ENCODE results near the gene FGFR2. TPM values are rescaled to one million over a fixed set of nuclear protein-coding genes. Genes with fewer than 3 reads are reported as not detected.

Gene FGFR2
- total and polyA plus RNA-seq, 4 donors, result 11.4 to 69.9 (median 31.9) TPM

GRCh38 chr10:121519411-121519810 lies 78.8 kb downstream of the FGFR2 start:
- Histone ChIP-seq H3K4me1 (ENCODE audit: control insufficient read depth in 4 of 4, insufficient read depth in 4 of 4, low read length in 3 of 4) (peaks cover 0 to 4% (median 2%) of the 10 kb centered on the region in 4 donors), H3K27me3 (ENCODE audit: control insufficient read depth in 4 of 4, insufficient read depth in 4 of 4, low read length in 3 of 4) (no peaks in the 10 kb centered on the region), H3K9me3 (ENCODE audit: control insufficient read depth in 4 of 4, low read length in 3 of 4) (no peaks in the 10 kb centered on the region), H3K36me3 (ENCODE audit: control insufficient read depth in 4 of 4, insufficient read depth in 3 of 4, low read depth in 1 of 4, low read length in 3 of 4) (peaks cover 0 to 2% (median 0%) of the 10 kb centered on the region in 4 donors), H3K9ac (ENCODE audit: low read depth in 1 of 2, low read length in 2 of 2) (no peak overlapping the region), H3K27ac (ENCODE audit: low read depth in 1 of 2, low read length in 2 of 2) (no peak overlapping the region), H3K4me3 (ENCODE audit: low read depth in 1 of 3, low read length in 3 of 3) (no peak overlapping the region)
- no peak for DNase-seq (ENCODE audit: low spot score)
- 64% methylated on average over 5 of the region's 5 CpGs for WGBS
- TF ChIP-seq YY1 (IDR thresholded peaks at IDR 0.05) (no peak), FOXA1 (IDR thresholded peaks at IDR 0.05) (no peak), RXRA (IDR thresholded peaks at IDR 0.05) (no peak), JUND (IDR thresholded peaks at IDR 0.05) (no peak)

DNA sequence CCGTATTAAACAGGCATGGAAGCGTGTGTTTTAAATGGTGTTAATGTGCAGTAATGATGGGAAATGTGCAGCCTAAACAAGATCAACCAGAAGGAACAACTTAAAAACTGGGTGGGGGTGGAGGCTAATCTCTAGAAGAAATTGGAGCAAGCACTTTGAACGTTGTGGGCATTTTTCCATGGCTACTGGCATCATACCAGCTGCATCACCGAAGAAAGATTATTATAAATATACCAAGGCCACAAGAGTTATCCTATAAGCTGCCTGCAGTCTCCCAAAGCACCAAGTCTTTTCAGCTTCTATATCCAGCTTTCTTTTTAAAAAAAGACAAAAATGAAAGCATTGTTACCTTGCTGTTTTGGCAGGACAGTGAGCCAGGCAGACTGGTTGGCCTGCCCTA lies 79.9 kb downstream of the FGFR2 start:
- TF ChIP-seq HNF4G (IDR thresholded peaks at IDR 0.05) (no peak), NR2F2 (IDR thresholded peaks at IDR 0.05) (no peak), REST (IDR thresholded peaks at IDR 0.05) (no peak), SP1 (IDR thresholded peaks at IDR 0.05) (no peak), FOXA2 (IDR thresholded peaks at IDR 0.05) (no peak), TAF1 (conservative IDR thresholded peaks at IDR 0.05) (no peak), ATF3 (IDR thresholded peaks at IDR 0.05) (no peak), RAD21 (IDR thresholded peaks at IDR 0.05) (no peak)
- TF ChIP-seq, protein P1, sequence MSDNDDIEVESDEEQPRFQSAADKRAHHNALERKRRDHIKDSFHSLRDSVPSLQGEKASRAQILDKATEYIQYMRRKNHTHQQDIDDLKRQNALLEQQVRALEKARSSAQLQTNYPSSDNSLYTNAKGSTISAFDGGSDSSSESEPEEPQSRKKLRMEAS (IDR thresholded peaks at IDR 0.05), result no peak
- peaks cover 0 to 3% (median under 1%) of the 10 kb centered on the region in 4 donors for H3K4me1 ChIP-seq (ENCODE audit: control insufficient read depth in 4 of 4, insufficient read depth in 4 of 4, low read length in 3 of 4)
- WGBS, result 71% methylated on average over 4 of the region's 4 CpGs
- no peak overlapping the region for H3K27ac ChIP-seq (ENCODE audit: low read depth in 1 of 2, low read length in 2 of 2)
- H3K4me3 ChIP-seq (ENCODE audit: low read depth in 1 of 3, low read length in 3 of 3), result no peak overlapping the region
- no peak overlapping the region for H3K9ac ChIP-seq (ENCODE audit: low read depth in 1 of 2, low read length in 2 of 2)
- no peaks in the 10 kb centered on the region for H3K9me3 ChIP-seq (ENCODE audit: control insufficient read depth in 4 of 4, low read length in 3 of 4)
- peaks cover 0 to 2% (median 0%) of the 10 kb centered on the region in 4 donors for H3K36me3 ChIP-seq (ENCODE audit: control insufficient read depth in 4 of 4, insufficient read depth in 3 of 4, low read depth in 1 of 4, low read length in 3 of 4)
- DNase-seq (ENCODE audit: low spot score), result no peak
- H3K27me3 ChIP-seq (ENCODE audit: control insufficient read depth in 4 of 4, insufficient read depth in 4 of 4, low read length in 3 of 4), result no peaks in the 10 kb centered on the region

- Histone ChIP-seq H3K4me1 (ENCODE audit: control insufficient read depth in 4 of 4, insufficient read depth in 4 of 4, low read length in 3 of 4) (no peaks in the 10 kb centered on the region), H3K9ac (ENCODE audit: low read depth in 1 of 2, low read length in 2 of 2) (no peak overlapping the region), H3K36me3 (ENCODE audit: control insufficient read depth in 4 of 4, insufficient read depth in 3 of 4, low read depth in 1 of 4, low read length in 3 of 4) (peaks cover 0 to 2% (median 0%) of the 10 kb centered on the region in 4 donors), H3K27ac (ENCODE audit: low read depth in 1 of 2, low read length in 2 of 2) (no peak overlapping the region), H3K9me3 (ENCODE audit: control insufficient read depth in 4 of 4, low read length in 3 of 4) (no peaks in the 10 kb centered on the region), H3K27me3 (ENCODE audit: control insufficient read depth in 4 of 4, insufficient read depth in 4 of 4, low read length in 3 of 4) (no peaks in the 10 kb centered on the region), H3K4me3 (ENCODE audit: low read depth in 1 of 3, low read length in 3 of 3) (no peak overlapping the region)
- no peak for DNase-seq (ENCODE audit: low spot score)
- WGBS, result 77% methylated on average over 8 of the region's 8 CpGs
- TF ChIP-seq ZBTB33 (IDR thresholded peaks at IDR 0.05) (no peak), HNF4A (conservative IDR thresholded peaks at IDR 0.05) (no peak), RXRA (IDR thresholded peaks at IDR 0.05) (no peak), YY1 (IDR thresholded peaks at IDR 0.05) (no peak), RAD21 (IDR thresholded peaks at IDR 0.05) (no peak), FOXA1 (IDR thresholded peaks at IDR 0.05) (no peak), GABPA (IDR thresholded peaks at IDR 0.05 in 1 of 2, conservative IDR thresholded peaks at IDR 0.05 in 1 of 2) (no peak), SP1 (IDR thresholded peaks at IDR 0.05) (no peak), EGR1 (IDR thresholded peaks at IDR 0.05; ENCODE audit: low read depth in 2 of 2) (no peak), JUND (IDR thresholded peaks at IDR 0.05) (no peak), REST (IDR thresholded peaks at IDR 0.05) (no peak), NR2F2 (IDR thresholded peaks at IDR 0.05) (no peak), TAF1 (conservative IDR thresholded peaks at IDR 0.05) (no peak), FOXA2 (IDR thresholded peaks at IDR 0.05) (no peak)
- TF ChIP-seq, protein P1 (IDR thresholded peaks at IDR 0.05), result no peak
Observed at GRCh38 chr10:121516093-121516865, 82.0 kb downstream of the FGFR2 start.

Measured in liver (tissue), 9 donors.